Measurements from ENCODE around the gene SLC25A48.

The SLC25A48 gene

DNA sequence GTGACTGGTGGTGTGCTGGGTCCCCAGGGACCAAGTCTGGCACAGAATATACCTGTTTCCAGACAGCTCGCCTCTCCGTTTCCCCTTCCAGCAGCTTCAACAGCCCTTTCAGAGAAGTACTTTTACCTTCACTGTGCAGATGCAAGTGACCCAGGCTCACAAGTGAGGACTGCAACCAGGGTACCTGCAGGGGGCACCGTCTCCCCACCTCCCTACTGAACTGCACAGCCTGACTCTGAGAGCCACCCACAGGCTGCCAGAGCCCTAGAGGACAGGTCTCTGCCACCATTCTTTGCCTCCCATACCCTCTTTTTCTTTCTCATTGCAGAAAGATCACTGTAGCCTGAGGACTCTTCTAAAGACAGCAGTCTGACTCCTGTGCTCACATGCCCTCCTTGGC lies 45.8 kb downstream of the SLC25A48 start:
- Histone ChIP-seq H3K27me3 (peaks cover 13% of the 10 kb centered on the region), H3K36me3 (no peaks in the 10 kb centered on the region)
- no peak for DNase-seq

GRCh38 chr5:135880801-135881200 lies 46.3 kb downstream of the SLC25A48 start:
- Histone ChIP-seq H3K9me3 (no peaks in the 10 kb centered on the region), H3K4me1 (no peaks in the 10 kb centered on the region; the same call in 1 of the 2 replicates), H3K4me3 (ENCODE audit: low read depth, low read length) (no peak overlapping the region), H3K36me3 (no peaks in the 10 kb centered on the region), H3K27me3 (peaks cover 13% of the 10 kb centered on the region)
- DNase-seq = no peak
- TF ChIP-seq, protein P1, sequence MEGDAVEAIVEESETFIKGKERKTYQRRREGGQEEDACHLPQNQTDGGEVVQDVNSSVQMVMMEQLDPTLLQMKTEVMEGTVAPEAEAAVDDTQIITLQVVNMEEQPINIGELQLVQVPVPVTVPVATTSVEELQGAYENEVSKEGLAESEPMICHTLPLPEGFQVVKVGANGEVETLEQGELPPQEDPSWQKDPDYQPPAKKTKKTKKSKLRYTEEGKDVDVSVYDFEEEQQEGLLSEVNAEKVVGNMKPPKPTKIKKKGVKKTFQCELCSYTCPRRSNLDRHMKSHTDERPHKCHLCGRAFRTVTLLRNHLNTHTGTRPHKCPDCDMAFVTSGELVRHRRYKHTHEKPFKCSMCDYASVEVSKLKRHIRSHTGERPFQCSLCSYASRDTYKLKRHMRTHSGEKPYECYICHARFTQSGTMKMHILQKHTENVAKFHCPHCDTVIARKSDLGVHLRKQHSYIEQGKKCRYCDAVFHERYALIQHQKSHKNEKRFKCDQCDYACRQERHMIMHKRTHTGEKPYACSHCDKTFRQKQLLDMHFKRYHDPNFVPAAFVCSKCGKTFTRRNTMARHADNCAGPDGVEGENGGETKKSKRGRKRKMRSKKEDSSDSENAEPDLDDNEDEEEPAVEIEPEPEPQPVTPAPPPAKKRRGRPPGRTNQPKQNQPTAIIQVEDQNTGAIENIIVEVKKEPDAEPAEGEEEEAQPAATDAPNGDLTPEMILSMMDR (IDR thresholded peaks at IDR 0.05; ENCODE audit: low read depth, low read length) = no peak

More for the DNA sequence above, 45.8 kb downstream of the SLC25A48 start:
- Histone ChIP-seq H3K4me1 (no peaks in the 10 kb centered on the region; the same call in 1 of the 2 replicates), H3K4me3 (ENCODE audit: low read depth, low read length) (no peak overlapping the region), H3K9me3 (no peaks in the 10 kb centered on the region)
- TF ChIP-seq, protein P1 (IDR thresholded peaks at IDR 0.05; ENCODE audit: low read depth, low read length) = peak; percentile 52

DNA sequence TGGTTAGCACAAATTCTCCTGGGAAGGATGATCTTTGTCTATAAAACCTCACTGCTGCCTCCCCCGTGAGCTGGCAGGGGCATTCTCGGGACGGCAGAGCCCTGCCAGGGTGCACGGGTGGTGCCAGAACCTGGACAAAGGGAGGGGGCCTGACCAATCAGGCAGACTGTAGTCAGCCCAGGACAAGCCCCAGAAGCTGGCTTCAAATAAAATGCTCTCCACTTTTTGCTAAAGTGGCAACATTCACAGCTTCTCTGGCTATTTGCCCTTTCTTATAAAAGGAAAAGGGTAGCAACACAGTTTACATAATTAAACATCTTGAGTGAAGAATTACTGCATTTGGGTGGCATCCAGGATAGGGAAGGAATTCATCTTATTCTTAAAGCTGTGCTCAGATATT lies 46.8 kb downstream of the SLC25A48 start:
- TF ChIP-seq, protein P1 (IDR thresholded peaks at IDR 0.05; ENCODE audit: low read depth, low read length) = no peak
- Histone ChIP-seq H3K4me3 (ENCODE audit: low read depth, low read length) (no peak overlapping the region), H3K4me1 (no peaks in the 10 kb centered on the region; the same call in 1 of the 2 replicates), H3K9me3 (no peaks in the 10 kb centered on the region), H3K36me3 (no peaks in the 10 kb centered on the region), H3K27me3 (peaks cover 13% of the 10 kb centered on the region)
- DNase-seq = no peak

DNA sequence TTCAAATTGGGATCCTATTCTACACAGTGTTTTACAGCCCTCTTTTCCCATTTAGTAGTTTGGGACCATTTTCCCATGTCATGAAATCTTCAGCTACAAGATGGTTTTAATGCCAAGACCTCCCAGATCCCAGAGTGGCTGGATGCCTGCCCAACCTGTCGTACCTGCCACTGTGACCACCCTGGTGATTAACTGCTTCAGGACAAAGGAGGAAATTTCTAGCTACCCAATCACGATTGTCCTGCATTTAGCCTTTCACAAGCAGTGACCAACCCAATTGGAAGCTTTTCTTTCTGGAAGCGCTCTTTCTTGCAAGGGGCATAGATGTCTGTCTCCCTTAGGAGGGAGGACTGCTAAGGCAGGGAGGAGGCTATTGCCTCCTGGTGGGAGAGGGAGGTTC lies 47.4 kb downstream of the SLC25A48 start:
- Histone ChIP-seq H3K36me3 (no peaks in the 10 kb centered on the region), H3K27me3 (peaks cover 13% of the 10 kb centered on the region), H3K4me3 (ENCODE audit: low read depth, low read length) (no peak overlapping the region), H3K9me3 (no peaks in the 10 kb centered on the region), H3K4me1 (no peaks in the 10 kb centered on the region; the same call in 1 of the 2 replicates)
- TF ChIP-seq, protein P1 (IDR thresholded peaks at IDR 0.05; ENCODE audit: low read depth, low read length) = no peak
- DNase-seq = no peak

DNA sequence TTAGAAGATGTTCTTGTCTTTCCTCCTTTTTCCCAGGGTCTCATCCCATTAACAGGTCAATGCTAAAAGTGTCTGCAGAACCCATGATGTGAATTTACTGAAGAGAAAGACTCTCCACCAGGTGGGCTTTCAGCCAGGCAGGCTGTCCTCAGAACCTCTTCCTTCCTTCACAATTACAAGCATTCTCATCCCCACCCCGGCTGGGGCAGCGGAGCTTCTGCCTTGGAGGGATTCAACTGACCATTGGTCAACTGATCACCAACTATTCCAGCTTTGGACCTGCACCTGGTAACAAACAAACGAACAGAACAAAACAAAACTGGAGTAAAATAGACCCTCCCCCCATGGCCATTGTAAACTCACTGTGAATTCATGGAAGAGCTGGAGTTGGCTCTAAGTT lies 48.6 kb downstream of the SLC25A48 start:
- Histone ChIP-seq H3K4me1 (no peaks in the 10 kb centered on the region), H3K27me3 (peaks cover 13% of the 10 kb centered on the region), H3K4me3 (ENCODE audit: low read depth, low read length) (no peak overlapping the region), H3K9me3 (no peaks in the 10 kb centered on the region), H3K36me3 (no peaks in the 10 kb centered on the region)
- TF ChIP-seq, protein P1 (IDR thresholded peaks at IDR 0.05; ENCODE audit: low read depth, low read length) = no peak
- DNase-seq = no peak

DNA sequence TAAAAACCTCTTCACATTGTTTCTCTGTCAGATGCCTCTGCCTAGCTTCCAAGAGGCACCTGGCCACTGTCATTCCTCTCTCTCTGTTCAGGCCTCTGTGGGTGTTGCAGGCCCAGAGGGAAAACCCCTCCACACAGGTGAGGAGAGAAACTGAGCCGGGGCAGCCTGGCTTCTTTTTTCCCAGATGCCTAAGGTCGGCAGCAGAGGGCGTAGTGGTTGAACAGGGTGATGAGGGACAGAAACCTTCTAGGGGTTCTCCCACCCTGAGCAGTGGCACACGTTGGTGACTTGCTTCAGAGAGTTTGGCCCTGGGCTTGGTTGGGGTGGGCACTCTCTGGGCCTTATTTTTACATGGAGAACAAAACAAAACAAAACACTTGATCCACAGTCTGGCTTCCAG lies 49.0 kb downstream of the SLC25A48 start:
- H3K9me3 ChIP-seq = no peaks in the 10 kb centered on the region
- TF ChIP-seq, protein P1 (IDR thresholded peaks at IDR 0.05; ENCODE audit: low read depth, low read length) = peak; percentile 40; the same call in 1 of the 2 replicates
- no peaks in the 10 kb centered on the region for H3K36me3 ChIP-seq
- no peak for DNase-seq
- H3K27me3 ChIP-seq = peaks cover 16% of the 10 kb centered on the region
- H3K4me3 ChIP-seq (ENCODE audit: low read depth, low read length) = no peak overlapping the region
- no peaks in the 10 kb centered on the region for H3K4me1 ChIP-seq

All from BE2C (cell line).